HG03159 (cell line): ENCODE measurements around the gene ILKAP.

ENCODE experiments used
- ATAC-seq: cut with Tn5 transposase; IDR thresholded peaks from one replicate; pipeline ENCODE4 v1.9.1; 2021; ENCODE audit warnings: mild to moderate bottlenecking, moderate library complexity; ENCODE audit not compliant: unreplicated experiment

ILKAP gene

DNA sequence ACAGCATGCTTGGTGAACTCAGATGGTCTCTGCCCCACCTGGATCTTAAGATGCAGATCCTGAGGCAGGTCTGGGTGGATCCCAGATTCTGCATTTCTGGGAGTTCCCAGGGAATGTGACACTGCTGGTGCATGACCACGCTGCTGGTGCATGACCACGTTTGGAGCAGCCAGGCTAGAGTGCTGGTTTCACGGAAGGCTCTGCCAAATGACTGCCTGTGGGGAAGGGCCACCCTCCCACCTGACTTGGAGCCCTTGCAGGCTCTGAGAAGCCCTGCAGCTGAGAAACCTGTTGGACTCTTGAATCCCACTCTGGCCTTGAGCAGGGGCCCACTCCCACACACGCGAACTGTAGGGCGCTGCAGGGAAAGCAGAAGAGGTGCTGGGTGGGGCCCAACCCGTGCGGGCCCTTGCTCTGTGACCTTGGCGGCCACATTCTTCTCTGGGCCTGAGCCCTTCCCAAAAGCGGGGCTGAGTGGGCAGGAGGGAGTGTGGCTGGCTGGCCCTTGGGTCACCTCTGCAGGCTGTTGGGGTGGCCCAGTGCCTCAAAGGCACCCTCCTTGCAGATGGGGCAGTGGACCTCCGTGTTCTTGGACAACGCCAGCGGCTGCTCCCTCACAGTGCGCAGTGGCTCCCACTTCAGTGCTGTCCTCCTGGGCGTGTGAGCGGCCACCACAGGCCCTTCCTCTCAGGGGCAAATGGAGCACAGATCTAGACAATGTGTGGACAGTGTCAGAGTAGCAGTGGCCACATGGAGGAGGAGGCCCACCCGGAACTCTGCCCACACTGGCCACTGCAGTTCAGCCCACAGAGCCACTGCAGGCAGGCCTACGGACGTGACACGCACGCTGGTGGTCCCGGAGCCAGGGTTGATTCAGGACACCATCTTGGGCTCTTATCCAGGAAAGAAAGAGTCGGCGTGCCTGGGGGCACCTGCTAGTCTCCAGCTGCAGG, 36.8 kb downstream of the ILKAP start:
- ATAC-seq = no peak

DNA sequence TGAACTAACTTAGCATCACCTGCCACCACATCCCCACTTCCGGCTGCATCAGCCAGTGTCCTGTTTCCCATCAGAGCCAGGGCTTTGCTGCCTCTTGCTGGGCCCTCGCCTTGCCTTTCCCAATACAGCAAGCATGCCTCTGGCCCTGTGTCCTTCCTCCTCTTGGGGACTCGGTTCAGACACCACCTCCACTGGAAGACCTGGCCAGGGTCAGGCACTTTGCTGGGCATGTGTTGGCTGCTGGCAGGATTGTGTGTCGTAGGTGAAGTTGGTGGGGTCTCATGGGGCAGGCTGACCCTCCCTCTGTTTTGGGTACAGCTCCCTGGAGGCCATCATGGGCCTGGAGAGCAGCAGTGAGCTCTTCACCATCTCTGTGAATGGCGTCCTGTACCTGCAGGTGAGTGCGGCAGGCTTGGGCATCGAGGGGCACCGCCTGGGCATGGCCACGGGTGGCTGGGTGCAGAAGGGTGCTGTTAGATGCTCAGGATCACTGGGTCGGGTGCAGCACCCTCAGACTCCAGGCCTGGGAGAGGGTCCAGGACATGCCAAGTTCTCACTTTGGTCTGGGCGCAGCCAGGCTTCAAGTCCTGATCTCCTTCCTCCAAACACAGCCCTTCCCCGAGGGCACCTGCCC, 38.1 kb downstream of the ILKAP start:
- no peak for ATAC-seq

DNA sequence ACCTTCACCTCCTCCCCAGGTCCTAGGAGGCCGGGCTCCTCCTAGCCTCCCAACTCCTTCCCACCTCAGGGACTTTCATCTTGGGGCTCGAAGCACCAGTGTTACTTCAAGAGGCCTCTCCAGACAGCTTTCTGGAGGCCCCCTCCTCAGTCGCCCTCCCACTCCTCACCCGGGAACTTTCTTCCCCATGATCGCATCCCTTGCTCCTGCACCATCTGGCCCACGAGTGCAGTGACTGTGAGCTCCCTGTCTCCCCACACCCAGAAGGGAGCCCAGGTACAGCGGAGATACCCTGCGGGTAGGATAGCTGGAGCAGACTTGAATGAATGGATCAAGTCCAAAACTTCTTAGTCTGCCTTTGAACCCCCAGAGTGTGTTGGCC, 38.6 kb downstream of the ILKAP start:
- ATAC-seq = no peak

GRCh38 chr2:238163481-238164198, 39.9 kb downstream of the ILKAP start:
- no peak for ATAC-seq

- ATAC-seq = no peak
Measured at GRCh38 chr2:238162846-238163441, 40.6 kb downstream of the ILKAP start.

DNA sequence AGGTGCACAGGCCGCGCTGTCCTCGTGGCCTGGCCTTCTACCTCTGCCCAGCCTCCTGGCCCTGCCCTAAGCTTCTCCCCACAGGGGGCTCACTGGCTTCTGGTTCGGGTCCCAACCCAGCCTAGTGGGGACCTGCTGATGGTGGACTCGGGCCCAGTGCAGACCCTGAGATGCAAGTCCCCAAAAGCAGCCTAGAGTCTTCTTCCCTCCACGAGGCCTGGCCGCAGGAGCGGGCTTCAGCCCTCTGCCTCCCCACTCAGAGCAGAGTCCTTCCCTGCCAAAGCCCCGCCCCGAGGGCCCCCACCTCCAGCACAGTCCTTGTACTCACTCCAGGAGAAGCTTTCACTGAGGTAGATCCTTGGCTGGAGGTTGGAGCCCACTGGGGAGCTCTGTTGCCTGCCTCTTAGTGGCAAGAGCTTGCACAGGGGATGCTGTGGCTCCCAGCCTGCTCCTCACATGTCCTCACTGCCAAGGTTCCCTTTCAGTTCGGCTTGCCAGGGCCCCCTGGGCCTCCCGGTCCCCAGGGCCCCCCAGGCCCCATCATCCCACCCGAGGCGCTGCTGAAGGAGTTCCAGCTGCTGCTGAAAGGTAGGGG, 41.1 kb downstream of the ILKAP start:
- ATAC-seq = no peak

DNA sequence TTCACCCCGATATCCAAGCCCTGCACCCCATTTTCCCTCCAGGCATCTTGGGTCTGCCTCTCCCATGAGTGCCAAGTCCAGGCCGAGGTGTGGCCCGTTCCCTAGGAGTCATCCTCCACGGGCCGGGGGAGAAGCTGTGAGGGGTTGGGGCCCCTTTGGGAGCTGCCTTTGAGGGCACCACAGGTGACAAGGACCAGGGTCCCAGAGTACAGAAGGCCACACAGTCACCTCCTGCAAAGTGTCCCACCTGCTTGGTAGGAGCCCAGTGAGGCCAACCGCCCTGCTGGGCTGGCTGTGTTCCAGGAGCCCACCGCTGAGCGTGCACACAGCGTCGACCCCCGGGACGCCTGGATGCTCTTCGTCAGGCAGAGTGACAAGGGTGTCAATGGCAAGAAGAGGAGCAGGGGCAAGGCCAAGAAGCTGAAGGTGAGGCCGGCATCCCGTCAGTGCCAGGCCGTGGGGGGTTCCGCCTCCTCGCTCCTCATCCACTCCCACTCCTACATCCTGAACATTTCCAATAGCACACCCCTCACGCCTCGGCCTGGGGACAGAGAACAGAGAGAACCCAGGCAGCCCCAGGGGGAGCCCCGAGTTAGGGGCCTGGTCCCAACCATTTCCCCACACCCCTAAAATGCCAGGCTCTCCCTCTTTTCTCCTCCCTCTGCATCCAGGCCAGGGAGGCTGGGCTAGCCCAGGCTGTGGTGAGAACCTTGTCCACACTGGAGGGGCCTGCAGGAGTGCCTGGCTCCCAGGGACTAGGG, 42.0 kb downstream of the ILKAP start:
- no peak for ATAC-seq

GRCh38 chr2:238160206-238161129, 43.0 kb downstream of the ILKAP start:
- ATAC-seq = no peak

DNA sequence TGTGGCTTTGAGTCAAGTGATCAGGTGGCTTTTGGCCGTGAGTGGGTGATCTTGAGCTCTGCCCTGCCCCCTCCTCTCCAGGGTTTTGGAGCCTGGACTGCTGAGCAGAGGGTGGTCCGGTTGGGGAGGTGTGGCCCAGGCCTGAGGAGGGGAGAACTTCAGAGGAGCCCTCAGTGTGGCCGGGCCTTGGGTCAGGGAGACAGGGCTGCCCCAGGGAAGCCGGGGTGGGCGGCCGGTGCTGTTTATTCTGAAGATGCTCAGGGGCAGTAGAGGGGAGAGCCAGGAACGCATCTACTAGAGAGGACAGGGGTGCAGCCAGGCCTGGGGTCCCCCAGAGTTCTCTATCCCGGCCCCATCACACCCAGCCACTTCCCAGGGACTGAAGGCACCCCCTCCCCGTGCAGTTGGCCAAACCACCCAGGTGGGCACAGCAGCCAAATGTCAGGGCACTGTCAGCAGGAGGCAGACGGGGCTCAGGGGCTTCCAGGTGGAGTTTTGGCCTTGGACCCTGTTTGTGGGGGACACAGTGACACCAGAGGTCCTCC, 43.8 kb downstream of the ILKAP start:
- no peak for ATAC-seq

GRCh38 chr2:238159071-238159539, 44.4 kb downstream of the ILKAP start:
- peak; percentile 30 for ATAC-seq

GRCh38 chr2:238158509-238159070, 44.9 kb downstream of the ILKAP start, which contains the start of gene ERFE:
Gene ERFE, plus strand, starts transcription at chr2:238158970. Its CDS starts 38 bp downstream, at chr2:238159008.
- ATAC-seq = peak; percentile 49

DNA sequence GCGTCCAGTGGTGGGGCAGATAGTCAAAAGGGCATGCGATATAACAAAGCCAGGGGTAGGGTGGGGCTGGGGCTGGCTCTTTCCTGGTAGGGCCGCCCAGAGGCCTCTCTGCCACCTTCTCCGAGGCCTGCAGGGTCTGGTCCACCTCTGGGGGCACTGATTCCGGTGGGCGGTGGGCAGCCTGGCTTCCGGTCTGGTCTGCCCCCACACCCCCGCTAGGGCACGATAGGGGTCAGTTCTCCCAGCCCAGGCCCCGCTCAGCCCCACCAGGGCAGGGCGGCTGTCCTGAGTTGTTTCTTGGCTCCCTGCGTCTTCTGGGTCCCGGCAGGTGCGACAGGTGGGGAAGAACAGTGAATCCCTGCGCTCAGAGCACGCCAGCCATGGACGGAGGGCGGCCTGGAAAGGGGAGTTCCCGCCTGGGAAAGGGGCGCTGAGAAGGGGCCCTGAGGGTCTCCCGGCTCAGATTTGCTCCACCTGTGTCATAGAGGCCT, 45.4 kb downstream of the ILKAP start:
- no peak for ATAC-seq

GRCh38 chr2:238157506-238158017, 45.9 kb downstream of the ILKAP start:
- ATAC-seq = no peak

DNA sequence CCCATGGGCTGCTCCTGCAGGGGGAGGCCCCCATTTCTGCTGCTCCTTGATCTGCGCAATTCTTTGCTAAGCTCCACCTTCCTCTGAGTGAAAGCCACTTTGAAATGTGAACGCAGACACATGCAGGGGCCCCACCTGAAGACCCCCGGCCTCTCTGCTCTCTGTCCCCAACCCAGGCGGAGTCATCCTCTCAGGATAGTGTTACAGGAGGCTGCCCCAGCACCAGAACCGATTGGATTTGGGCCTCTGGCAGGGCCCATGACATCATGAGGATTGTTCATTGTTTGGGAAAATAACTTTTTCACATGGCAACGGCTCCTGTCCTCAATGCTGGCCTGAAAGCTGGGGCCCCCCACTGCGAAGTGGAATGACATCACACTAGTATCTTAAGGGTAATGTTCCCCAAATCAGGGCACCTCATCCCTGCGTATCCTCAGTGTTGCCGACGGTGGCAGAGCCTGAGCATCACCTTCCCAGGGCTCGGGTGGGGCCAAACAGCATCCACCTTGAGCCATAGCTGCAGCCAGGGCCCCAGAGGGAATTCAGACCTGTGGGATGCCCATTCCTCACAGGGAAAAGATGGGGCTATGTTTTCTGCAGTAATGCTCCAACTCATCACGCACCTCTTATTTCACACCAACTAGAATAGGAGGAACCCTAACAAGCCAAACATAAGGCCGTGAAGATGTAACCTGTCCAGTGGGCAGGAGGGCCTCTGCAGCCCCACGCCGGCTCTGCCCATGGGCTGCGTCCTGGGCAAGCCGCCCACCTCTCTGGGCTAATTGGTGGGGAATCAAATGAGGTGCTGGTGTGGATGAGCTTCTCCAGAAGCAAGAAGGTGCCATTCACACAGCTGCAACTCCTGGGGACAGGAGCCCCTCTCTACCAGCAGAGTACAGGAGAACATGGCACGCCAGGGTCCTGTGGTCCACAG, 47.5 kb downstream of the ILKAP start:
- ATAC-seq = no peak

- ATAC-seq = no peak
Measured at GRCh38 chr2:238155051-238155760, 48.3 kb downstream of the ILKAP start.

DNA sequence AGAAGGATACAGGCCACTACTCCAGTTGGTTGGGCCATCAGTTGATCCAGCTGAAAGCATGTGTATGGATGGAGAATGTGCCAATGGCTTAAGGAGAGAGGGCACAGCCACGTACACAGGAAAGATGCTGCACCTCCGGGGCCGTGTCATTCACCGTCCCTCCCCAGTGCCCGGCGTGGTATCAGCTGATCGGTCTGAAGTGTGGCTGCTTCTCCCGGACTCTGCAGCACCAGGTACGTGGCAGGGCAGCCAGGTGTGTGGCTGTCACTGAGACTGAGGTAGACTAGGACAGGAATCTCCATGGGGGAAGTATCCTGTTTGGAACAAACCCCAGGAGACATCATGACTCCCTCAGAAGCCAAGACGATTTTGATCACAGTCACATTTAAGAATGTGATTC, 48.9 kb downstream of the ILKAP start:
- ATAC-seq = no peak
